C4-2B (cell line): ENCODE measurements around the gene ISLR2.

ENCODE experiments used
- H3K27ac ChIP-seq: fragments of 450-650 bp; 2 replicates; pipeline ENCODE4 v1.5.1; 2017
- ZFX ChIP-seq: fragments of 450-650 bp; IDR thresholded peaks from 2 replicates; pipeline ENCODE4 v1.6.1; 2017
- TF ChIP-seq, protein P1 (sequence below): fragments of 450-650 bp; conservative IDR thresholded peaks from 2 replicates; pipeline ENCODE4 v1.5.1; 2017; ENCODE audit warnings: mild to moderate bottlenecking

The ISLR2 gene

DNA sequence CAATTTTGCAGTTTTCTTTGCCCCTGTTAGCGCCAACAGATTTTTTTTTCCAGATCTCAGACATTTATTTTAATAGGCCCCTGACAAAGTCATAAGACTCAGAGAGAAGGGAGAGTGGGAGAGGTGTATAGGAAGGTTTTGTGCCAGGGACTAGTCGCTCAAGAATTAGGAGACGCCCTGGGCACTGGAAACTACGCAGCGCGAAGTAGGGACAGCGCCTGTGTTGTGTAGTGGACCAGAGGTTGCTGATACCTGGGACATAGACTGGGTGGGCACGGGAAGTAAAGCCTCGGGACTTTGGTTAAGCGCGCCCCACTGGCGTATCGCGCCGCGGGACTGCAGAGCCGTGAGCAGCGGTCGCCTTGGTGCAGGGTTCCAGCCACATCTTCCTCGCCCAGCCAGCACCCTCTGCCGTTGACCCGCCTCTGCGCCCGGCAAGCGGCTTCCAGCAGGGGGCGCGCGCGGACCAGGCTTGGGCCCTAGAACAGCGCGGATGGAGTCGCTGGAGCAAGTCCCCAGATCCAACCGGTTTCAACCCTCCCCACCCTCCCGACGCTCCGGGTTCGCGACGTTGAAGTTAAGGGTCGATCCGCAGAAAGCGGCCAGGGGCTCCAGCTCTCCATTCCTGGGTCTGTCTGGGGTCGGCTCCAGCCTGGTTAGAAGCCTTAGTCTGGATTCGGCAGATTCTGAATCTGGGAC is 3.0 kb upstream of the ISLR2 start:
- TF ChIP-seq, protein P1, sequence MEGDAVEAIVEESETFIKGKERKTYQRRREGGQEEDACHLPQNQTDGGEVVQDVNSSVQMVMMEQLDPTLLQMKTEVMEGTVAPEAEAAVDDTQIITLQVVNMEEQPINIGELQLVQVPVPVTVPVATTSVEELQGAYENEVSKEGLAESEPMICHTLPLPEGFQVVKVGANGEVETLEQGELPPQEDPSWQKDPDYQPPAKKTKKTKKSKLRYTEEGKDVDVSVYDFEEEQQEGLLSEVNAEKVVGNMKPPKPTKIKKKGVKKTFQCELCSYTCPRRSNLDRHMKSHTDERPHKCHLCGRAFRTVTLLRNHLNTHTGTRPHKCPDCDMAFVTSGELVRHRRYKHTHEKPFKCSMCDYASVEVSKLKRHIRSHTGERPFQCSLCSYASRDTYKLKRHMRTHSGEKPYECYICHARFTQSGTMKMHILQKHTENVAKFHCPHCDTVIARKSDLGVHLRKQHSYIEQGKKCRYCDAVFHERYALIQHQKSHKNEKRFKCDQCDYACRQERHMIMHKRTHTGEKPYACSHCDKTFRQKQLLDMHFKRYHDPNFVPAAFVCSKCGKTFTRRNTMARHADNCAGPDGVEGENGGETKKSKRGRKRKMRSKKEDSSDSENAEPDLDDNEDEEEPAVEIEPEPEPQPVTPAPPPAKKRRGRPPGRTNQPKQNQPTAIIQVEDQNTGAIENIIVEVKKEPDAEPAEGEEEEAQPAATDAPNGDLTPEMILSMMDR, result peak; percentile 97
- no peak for TF ChIP-seq ZFX
- H3K27ac ChIP-seq, result no peak overlapping the region

DNA sequence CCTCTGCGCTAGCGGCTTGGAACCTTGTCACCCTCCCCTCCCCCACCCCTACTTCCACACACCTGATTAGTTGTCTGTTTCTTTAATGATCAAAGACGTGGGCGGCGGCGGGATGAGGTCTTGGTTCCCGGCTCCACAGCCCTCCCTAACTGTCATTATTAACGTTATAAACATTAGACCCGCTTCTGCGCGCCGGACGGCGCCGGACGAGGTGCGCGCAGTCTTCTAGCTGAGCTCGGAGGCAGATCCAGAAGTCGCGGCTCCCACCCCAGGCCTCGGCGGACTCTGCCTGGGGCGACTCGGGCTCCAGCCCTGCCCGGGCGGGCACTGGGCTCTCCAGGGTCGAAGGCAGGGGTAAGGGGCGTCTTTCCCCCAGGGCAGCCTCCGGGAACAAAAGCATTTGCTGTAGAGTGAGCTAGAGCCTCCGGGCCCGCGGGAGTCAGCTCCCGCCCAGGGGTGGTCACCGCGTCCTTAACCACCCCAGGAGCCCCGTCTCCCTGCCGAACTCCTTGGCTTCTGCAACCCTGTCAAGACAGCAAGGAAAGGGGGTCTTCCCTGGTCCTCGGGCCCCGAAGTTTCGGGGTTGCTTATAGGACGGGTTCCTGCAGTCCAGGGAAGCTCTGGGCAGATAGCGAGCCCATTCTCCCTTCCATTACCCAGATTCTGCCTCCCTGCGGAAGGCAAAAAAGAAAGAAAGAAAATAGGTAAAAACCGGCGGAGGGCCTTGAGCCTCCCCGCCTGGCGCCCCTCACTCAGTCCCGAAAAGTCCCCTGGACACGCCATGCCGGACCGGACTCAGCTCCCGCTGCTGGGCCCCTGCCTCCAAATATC is 2.2 kb upstream of the ISLR2 start:
- TF ChIP-seq, protein P1, result 0 out of 2 replicates have a peak, but pooled peaks have one; percentile 34
- no peak for TF ChIP-seq ZFX
- no peak overlapping the region for H3K27ac ChIP-seq

DNA sequence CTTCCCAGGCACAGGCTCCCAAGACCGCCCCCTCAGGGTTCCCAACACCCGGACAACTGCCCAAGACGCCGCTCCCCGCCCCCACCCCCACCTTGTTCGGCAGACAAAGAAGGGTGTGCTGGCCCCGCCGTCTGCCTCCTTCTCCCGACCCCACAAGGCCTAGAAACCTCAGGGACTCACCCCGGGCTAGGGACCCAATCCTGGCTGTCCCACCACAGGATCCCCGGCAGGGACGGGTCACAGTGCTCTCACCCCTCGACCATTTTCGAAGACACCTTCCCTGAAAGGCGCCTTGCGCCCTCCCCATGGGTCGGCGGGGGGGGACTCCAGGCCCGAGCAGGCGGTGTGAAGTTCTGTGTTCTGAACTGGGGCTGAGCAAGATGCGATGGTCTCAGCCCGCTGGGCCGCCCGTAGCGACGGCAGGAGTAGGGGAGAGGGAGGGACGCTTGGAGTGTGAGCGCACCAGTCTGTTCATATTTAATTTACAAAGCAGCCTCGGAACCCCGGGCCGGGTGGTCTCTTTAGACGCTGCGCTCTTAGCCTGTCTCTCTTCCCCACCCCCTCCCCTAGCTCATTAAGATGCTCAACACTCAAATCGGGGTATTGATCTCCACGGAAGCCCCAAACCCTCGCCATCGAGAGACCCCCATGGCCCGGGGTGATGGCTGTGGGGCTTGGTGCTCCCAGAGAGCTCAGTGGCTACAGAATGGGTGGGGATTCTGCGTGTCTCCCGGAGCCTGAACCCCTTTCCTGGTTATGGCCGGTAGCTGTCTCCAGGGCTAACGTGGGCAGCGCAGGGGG is 1.4 kb upstream of the ISLR2 start:
- no peak for TF ChIP-seq ZFX
- TF ChIP-seq, protein P1, result no peak
- no peak overlapping the region for H3K27ac ChIP-seq

DNA sequence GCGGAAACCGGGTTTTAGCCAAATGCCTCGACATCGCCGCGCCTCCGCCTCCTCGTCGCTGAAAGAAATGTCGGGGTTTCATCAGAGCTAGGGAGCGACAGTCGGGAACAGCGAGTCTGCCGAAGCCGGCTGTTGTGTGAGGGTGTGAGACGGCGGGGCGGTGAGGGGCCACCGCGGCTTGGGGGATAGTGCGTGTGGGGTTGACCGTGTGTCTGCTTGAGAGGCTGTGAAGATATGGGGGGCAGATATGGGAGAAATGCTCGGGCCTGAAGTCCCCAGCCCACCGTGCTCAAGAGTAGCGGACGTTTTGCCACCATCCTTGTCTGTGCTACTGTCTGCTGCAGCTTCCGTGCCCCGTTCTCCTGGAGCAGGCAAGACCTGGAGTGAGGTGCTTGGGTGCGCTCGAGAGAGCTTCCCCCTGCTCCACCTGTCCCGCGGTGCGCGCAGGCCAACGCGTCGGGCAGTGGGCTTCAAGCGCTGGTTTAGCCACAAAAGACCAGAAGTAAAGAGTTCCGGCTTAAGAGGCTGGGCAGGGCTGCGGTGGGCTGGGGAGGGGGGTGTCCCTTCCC is 716 bp upstream of the ISLR2 start:
- H3K27ac ChIP-seq, result no peak overlapping the region
- TF ChIP-seq, protein P1, result no peak
- TF ChIP-seq ZFX, result no peak

DNA sequence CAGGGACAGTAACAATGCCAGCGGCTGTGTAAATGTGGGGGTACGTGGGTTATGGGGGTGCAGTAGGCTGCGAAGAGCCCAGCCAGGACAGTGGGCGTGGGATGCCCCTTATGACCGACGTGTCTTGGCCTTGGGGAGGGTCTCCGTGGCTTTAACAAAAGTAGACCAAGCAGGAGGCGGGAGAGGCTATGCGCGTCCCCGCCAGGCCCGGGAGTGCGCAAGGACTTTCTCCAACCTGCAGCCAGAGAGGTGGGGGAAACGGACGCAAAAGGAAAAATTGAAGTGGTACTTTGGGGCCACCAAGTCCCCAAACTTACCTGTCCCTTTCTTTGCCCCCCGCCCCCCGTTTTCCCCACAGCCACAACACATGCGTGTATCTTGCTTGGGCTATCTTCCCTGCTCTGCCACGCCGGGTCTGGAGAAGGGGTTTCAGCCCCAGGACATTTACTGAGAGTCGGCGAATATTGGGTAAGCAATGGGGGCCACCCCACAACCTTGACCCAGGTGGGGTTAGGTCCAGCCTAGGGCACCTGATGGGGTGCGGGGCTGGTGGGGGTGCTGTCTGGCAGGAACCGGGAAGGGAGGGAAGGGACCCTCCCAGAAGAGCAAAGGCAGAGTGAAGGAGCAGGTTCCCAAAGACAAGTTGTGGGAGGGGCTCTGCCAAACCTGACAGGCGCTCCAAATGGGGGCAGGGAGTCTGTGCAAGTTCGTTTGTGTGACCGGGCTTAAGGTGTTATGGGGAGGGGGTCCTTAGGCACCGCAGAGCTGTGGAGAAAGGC is 652 bp downstream of the ISLR2 start:
- no peak overlapping the region for H3K27ac ChIP-seq
- TF ChIP-seq, protein P1, result no peak
- TF ChIP-seq ZFX, result no peak

DNA sequence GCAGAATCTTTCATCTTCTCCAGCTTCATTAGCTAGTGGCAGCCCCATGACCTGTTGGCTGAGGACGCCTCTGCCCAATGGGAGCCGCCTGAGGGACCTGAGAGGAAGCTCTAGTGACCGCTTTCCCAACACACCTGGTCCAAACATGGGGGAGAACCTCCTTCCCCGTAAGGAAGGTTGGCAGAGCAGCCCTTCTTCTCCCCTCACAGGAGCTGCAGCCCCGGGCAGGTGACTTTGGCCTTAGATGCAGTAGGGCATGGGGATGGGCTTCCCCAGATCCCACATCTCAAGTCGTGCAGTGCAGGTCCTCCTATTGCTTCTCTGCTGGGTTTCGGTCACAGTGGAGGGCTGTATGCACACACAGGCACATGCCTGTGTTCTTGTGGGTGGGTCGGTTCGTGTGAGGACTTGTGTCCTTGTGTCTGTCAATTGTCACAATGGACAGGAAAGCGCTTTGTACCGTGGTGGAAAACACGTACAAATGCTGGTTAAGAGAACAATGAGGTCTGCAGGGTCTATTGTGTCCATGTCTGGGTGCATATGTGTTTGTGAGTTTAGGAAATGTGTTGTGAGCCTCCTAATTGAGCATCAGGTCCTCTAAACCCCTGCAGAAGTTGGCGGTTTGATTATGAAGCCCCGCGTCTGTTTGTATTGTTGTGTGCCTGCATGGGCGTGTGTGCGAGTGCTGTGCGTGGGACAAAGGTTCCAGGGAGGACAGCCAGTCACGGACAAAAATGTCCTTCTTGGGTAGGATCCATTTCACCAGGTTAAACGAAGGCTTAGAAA is 1.4 kb downstream of the ISLR2 start:
- TF ChIP-seq ZFX, result no peak
- TF ChIP-seq, protein P1, result no peak
- H3K27ac ChIP-seq, result no peak overlapping the region
